Measurements from ENCODE around the gene ARL5C. TPM values are rescaled to one million over a fixed set of nuclear protein-coding genes. Genes with fewer than 3 reads are reported as not detected.

The ARL5C gene
- total RNA-seq, 1 donor = not detected

- H3K4me3 ChIP-seq (ENCODE audit: low read depth, low read length) = peak within 1 kb of the TSS; percentile 98
- DNase-seq (ENCODE audit: low read depth) = no peak
- TF ChIP-seq CTCF (IDR thresholded peaks at IDR 0.05; ENCODE audit: insufficient read depth, low read depth, low read length) = no peak
These were observed 14.6 kb downstream of the ARL5C start, which contains the start of gene PLXDC1 for GRCh38 chr17:39151150-39151942. Gene PLXDC1, minus strand, starts transcription at chr17:39151637. Its CDS starts 200 bp downstream, at chr17:39151437.

- no peak overlapping the region for H3K4me3 ChIP-seq (ENCODE audit: low read depth, low read length)
- no peak for DNase-seq (ENCODE audit: low read depth)
- TF ChIP-seq CTCF (IDR thresholded peaks at IDR 0.05; ENCODE audit: insufficient read depth, low read depth, low read length) = no peak
These were observed 15.2 kb downstream of the ARL5C start for GRCh38 chr17:39150795-39151149.

- H3K4me3 ChIP-seq (ENCODE audit: low read depth, low read length) = no peak overlapping the region
- TF ChIP-seq CTCF (IDR thresholded peaks at IDR 0.05; ENCODE audit: insufficient read depth, low read depth, low read length) = no peak
- DNase-seq (ENCODE audit: low read depth) = no peak
These were observed 15.8 kb downstream of the ARL5C start for GRCh38 chr17:39150104-39150634.

- no peak for TF ChIP-seq CTCF (IDR thresholded peaks at IDR 0.05; ENCODE audit: insufficient read depth, low read depth, low read length)
- no peak for DNase-seq (ENCODE audit: low read depth)
- no peak overlapping the region for H3K4me3 ChIP-seq (ENCODE audit: low read depth, low read length)
These were observed 18.5 kb downstream of the ARL5C start for GRCh38 chr17:39147221-39148185.

GRCh38 chr17:39146273-39146672 lies 19.7 kb downstream of the ARL5C start:
- no peak for DNase-seq (ENCODE audit: low read depth)
- no peak overlapping the region for H3K4me3 ChIP-seq (ENCODE audit: low read depth, low read length)
- no peak for TF ChIP-seq CTCF (IDR thresholded peaks at IDR 0.05; ENCODE audit: insufficient read depth, low read depth, low read length)

GRCh38 chr17:39145143-39145542 lies 20.8 kb downstream of the ARL5C start:
- H3K4me3 ChIP-seq (ENCODE audit: low read depth, low read length) = no peak overlapping the region
- no peak for DNase-seq (ENCODE audit: low read depth)
- TF ChIP-seq CTCF (IDR thresholded peaks at IDR 0.05; ENCODE audit: insufficient read depth, low read depth, low read length) = no peak
